GM12878 (cell line): ENCODE results near the gene ULBP1. TPM values are rescaled to one million over a fixed set of nuclear protein-coding genes. Genes with fewer than 3 reads are reported as not detected.

Source experiments
- ATF7 ChIP-seq: fragments of 450-650 bp; IDR thresholded peaks from 2 replicates; pipeline ENCODE4 v1.6.1; 2016; ENCODE audit warnings: low read depth, mild to moderate bottlenecking
- BCL11A ChIP-seq: IDR thresholded peaks from 2 replicates; pipeline ENCODE4 v1.6.1; 2011; ENCODE audit warnings: low read depth, low read length
- CBFB ChIP-seq: IDR thresholded peaks from 2 replicates; pipeline ENCODE4 v1.6.1; 2016; ENCODE audit warnings: antibody characterized with exemption, low read depth
- CREM ChIP-seq: IDR thresholded peaks from 2 replicates; pipeline ENCODE4 v1.6.1; 2014; ENCODE audit warnings: antibody characterized with exemption, low read depth
- EED ChIP-seq: sonication (generic); IDR thresholded peaks from 2 replicates; pipeline ENCODE4 v1.6.1; 2016; ENCODE audit warnings: antibody characterized with exemption, low read depth
- EGR1 ChIP-seq, 2 experiments: IDR thresholded peaks; 1 replicate in 1 of 2; 2 replicates in 1 of 2; pipeline ENCODE4 v1.6.1; 2011 to 2012; ENCODE audit warnings: low read depth in 2 of 2, low read length in 2 of 2, borderline replicate concordance in 1 of 2, mild to moderate bottlenecking in 1 of 2, moderate library complexity in 1 of 2
- EZH2 ChIP-seq: IDR thresholded peaks from 2 replicates; pipeline ENCODE4 v1.6.1; 2012; ENCODE audit warnings: low read depth, mild to moderate bottlenecking, control low read depth, inconsistent platforms, low read length, borderline replicate concordance; ENCODE audit not compliant: control insufficient read depth
- IKZF1 ChIP-seq: fragments of 450-650 bp; conservative IDR thresholded peaks from 2 replicates; pipeline ENCODE4 v1.6.1; 2017; ENCODE audit warnings: antibody characterized with exemption, mild to moderate bottlenecking
- IKZF2 ChIP-seq, 2 experiments: fragments of 450-650 bp; IDR thresholded peaks; 2 replicates each; pipeline ENCODE4 v1.6.1; 2017; ENCODE audit warnings: mild to moderate bottlenecking in 2 of 2, moderate library complexity in 2 of 2
- KDM1A ChIP-seq: fragments of 200-600 bp; sonication (generic); IDR thresholded peaks from 2 replicates; pipeline ENCODE4 v1.6.1; 2016; ENCODE audit warnings: borderline replicate concordance
- MEF2A ChIP-seq: IDR thresholded peaks from 2 replicates; pipeline ENCODE4 v1.6.1; 2011; ENCODE audit warnings: low read depth, mild to moderate bottlenecking, low read length, moderate library complexity; ENCODE audit not compliant: insufficient read depth
- MYB ChIP-seq: fragments of 150-350 bp; IDR thresholded peaks from 2 replicates; pipeline ENCODE4 v1.6.1; 2014; ENCODE audit warnings: mild to moderate bottlenecking, low read depth, low read length, borderline replicate concordance
- MYC ChIP-seq: IDR thresholded peaks from 2 replicates; pipeline ENCODE4 v1.6.1; 2011; ENCODE audit warnings: mild to moderate bottlenecking, low read length, moderate library complexity, inconsistent platforms; ENCODE audit not compliant: insufficient read depth, insufficient replicate concordance, insufficient read length, severe bottlenecking
- NFYB ChIP-seq: IDR thresholded peaks from 2 replicates; pipeline ENCODE4 v1.6.1; 2011; ENCODE audit warnings: low read depth, mild to moderate bottlenecking, low read length, improper control_type of control experiment, moderate library complexity; ENCODE audit not compliant: insufficient read depth
- NRF1 ChIP-seq: conservative IDR thresholded peaks from 2 replicates; pipeline ENCODE4 v1.6.1; 2011; ENCODE audit warnings: mild to moderate bottlenecking, low read depth, low read length, improper control_type of control experiment
- POLR2AphosphoS5 ChIP-seq: IDR thresholded peaks from 2 replicates; pipeline ENCODE4 v1.6.1; 2011; ENCODE audit warnings: mild to moderate bottlenecking, low read length, inconsistent platforms
- RAD51 ChIP-seq: fragments of 450-650 bp; IDR thresholded peaks from 2 replicates; pipeline ENCODE4 v1.6.1; 2016; ENCODE audit warnings: moderate library complexity, mild to moderate bottlenecking, inconsistent platforms
- RUNX3 ChIP-seq: IDR thresholded peaks from 2 replicates; pipeline ENCODE4 v1.6.1; 2012; ENCODE audit warnings: low read length, inconsistent platforms
- SMAD5 ChIP-seq: IDR thresholded peaks from 2 replicates; pipeline ENCODE4 v1.6.1; 2016; ENCODE audit warnings: antibody characterized with exemption, low read depth
- SMC3 ChIP-seq: IDR thresholded peaks from 2 replicates; pipeline ENCODE4 v1.6.1; 2011; ENCODE audit warnings: low read length, improper control_type of control experiment, borderline replicate concordance
- SP1 ChIP-seq: IDR thresholded peaks from one replicate; pipeline ENCODE4 v1.6.1; 2011; ENCODE audit warnings: low read depth, low read length
- SREBF2 ChIP-seq: IDR thresholded peaks from 2 replicates; pipeline ENCODE4 v1.6.1; 2012; ENCODE audit warnings: mild to moderate bottlenecking, low read length
- YBX1 ChIP-seq: fragments of 450-650 bp; IDR thresholded peaks from 2 replicates; pipeline ENCODE4 v1.6.1; 2016; ENCODE audit warnings: antibody characterized with exemption
- ZBED1 ChIP-seq: IDR thresholded peaks from 2 replicates; pipeline ENCODE4 v1.6.1; 2016; ENCODE audit warnings: borderline replicate concordance
- ZNF24 ChIP-seq: fragments of 450-650 bp; IDR thresholded peaks from 2 replicates; pipeline ENCODE4 v1.6.1; 2017; ENCODE audit warnings: antibody characterized with exemption, mild to moderate bottlenecking
- ZZZ3 ChIP-seq: IDR thresholded peaks from 2 replicates; pipeline ENCODE4 v1.6.1; 2011; ENCODE audit warnings: low read depth; ENCODE audit not compliant: control insufficient read depth, insufficient read length
- polyA plus RNA-seq, 11 experiments: library from polyadenylated mRNA; depleted of rRNA in 4 of 11; unstranded in 6 of 11; stranded (reverse) in 5 of 11; fragments of >200 nt; fragmentation: Nextera tagmentation in 4 of 11; fragmentation: Illumina TruSeq in 1 of 11; extraction: Ambion mirVana in 4 of 11; extraction: Trizol in 1 of 11; gene quantifications; 1 replicate in 1 of 11; 2 replicates in 10 of 11; pipeline versions ENCODE4 v1.2.1 to v1.2.3, GENCODE V29; 2011 to 2016; ENCODE audit warnings: inconsistent platforms in 2 of 11, missing spikeins in 2 of 11, low read depth in 1 of 11
- total RNA-seq, 4 experiments: library from RNA; depleted of rRNA in 3 of 4; stranded (reverse); fragments of >200 nt in 3 of 4; fragmentation: Illumina TruSeq in 1 of 4; extraction: Trizol in 1 of 4; gene quantifications; 2 replicates each; pipeline versions ENCODE4 v1.2.1 to v1.2.3, GENCODE V29; 2013 to 2021
- TF ChIP-seq, protein P1 (sequence below), 3 experiments: IDR thresholded peaks in 2 of 3; conservative IDR thresholded peaks in 1 of 3; 2 replicates each; pipeline ENCODE4 v1.5.1; 2011; ENCODE audit warnings: low read depth in 3 of 3, low read length in 3 of 3, mild to moderate bottlenecking in 3 of 3, control low read depth in 2 of 3, moderate library complexity in 2 of 3, inconsistent platforms in 1 of 3, mixed read lengths in 1 of 3; ENCODE audit not compliant: control insufficient read depth in 2 of 3, insufficient read depth in 1 of 3; ENCODE audit errors: extremely low read depth in 1 of 3
- TF ChIP-seq, protein P2 (sequence below): fragments of 450-650 bp; IDR thresholded peaks from 2 replicates; pipeline ENCODE4 v1.6.1; 2017; ENCODE audit warnings: low read depth, mild to moderate bottlenecking, moderate library complexity
- TF ChIP-seq, protein P3 (sequence below): IDR thresholded peaks from 2 replicates; pipeline ENCODE4 v1.6.1; 2012; ENCODE audit warnings: low read length, inconsistent platforms

The ULBP1 gene
- total and polyA plus RNA-seq, 10 of the 15 experiments (the other 5 are each of a cell fraction or from before 2014, with no cell fraction given), result 0.02 to 0.12 (median 0.04) TPM; not detected in 7

DNA sequence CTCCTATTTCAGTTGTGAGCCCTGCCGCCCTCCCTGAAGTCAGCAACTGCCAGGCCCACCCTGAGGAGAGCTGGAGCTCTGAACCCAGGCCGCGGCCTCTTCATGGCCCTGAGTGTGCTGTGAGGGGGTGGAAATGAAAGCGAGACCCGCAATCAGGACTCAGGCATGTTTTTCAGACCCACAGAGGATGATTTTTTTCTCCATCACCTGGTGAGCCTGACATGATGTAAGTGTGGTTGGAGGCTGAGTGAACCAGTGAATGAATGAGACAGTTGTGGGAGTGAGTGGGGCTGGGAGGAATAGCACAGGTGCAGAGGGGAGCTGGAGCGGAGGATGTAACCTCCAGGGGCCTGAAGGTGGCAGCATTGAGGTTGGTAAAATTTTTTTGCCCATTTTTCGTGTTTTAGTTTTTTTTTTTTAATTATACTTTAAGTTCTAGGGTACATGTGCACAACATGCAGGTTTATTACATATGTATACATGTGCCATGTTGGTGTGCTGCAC, 43.3 kb downstream of the ULBP1 start (continued):
- TF ChIP-seq EGR1 (IDR thresholded peaks at IDR 0.05; ENCODE audit: borderline replicate concordance in 1 of 2, low read depth in 2 of 2, low read length in 2 of 2) (peak in 1 of 2 experiments; percentile 64; a peak in 2 of 3 replicates), IKZF2 (IDR thresholded peaks at IDR 0.05) (peak; percentile 37 to 42; a peak in 1 of 4 replicates), NRF1 (no peak), ZNF24 (0 out of 2 replicates have a peak, but pooled peaks have one; percentile 47), NFYB (no peak), KDM1A (no peak), MEF2A (no peak), ATF7 (peak; percentile 69), IKZF1 (no peak), EZH2 (no peak), YBX1 (no peak), CBFB (peak; percentile 58; the same call in 1 of the 2 replicates), MYB (no peak), RUNX3 (peak; percentile 89), SREBF2 (no peak), MYC (no peak), CREM (peak; percentile 72; the same call in 1 of the 2 replicates), EED (peak; percentile 82), ZZZ3 (no peak), SMAD5 (no peak), ZBED1 (no peak; the same call in 1 of the 2 replicates), RAD51 (no peak), SMC3 (peak; percentile 4; the same call in 1 of the 2 replicates), SP1 (no peak), POLR2AphosphoS5 (no peak), BCL11A (peak; percentile 43; the same call in 1 of the 2 replicates)
- TF ChIP-seq, protein P1, sequence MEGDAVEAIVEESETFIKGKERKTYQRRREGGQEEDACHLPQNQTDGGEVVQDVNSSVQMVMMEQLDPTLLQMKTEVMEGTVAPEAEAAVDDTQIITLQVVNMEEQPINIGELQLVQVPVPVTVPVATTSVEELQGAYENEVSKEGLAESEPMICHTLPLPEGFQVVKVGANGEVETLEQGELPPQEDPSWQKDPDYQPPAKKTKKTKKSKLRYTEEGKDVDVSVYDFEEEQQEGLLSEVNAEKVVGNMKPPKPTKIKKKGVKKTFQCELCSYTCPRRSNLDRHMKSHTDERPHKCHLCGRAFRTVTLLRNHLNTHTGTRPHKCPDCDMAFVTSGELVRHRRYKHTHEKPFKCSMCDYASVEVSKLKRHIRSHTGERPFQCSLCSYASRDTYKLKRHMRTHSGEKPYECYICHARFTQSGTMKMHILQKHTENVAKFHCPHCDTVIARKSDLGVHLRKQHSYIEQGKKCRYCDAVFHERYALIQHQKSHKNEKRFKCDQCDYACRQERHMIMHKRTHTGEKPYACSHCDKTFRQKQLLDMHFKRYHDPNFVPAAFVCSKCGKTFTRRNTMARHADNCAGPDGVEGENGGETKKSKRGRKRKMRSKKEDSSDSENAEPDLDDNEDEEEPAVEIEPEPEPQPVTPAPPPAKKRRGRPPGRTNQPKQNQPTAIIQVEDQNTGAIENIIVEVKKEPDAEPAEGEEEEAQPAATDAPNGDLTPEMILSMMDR (IDR thresholded peaks at IDR 0.05 in 2 of 3, conservative IDR thresholded peaks at IDR 0.05 in 1 of 3; ENCODE audit: control insufficient read depth in 2 of 3, extremely low read depth in 1 of 3, insufficient read depth in 1 of 3, low read depth in 3 of 3, low read length in 3 of 3), result peak; percentile 48 to 49 (median 48); a peak in 5 of 6 replicates
- TF ChIP-seq, protein P2, sequence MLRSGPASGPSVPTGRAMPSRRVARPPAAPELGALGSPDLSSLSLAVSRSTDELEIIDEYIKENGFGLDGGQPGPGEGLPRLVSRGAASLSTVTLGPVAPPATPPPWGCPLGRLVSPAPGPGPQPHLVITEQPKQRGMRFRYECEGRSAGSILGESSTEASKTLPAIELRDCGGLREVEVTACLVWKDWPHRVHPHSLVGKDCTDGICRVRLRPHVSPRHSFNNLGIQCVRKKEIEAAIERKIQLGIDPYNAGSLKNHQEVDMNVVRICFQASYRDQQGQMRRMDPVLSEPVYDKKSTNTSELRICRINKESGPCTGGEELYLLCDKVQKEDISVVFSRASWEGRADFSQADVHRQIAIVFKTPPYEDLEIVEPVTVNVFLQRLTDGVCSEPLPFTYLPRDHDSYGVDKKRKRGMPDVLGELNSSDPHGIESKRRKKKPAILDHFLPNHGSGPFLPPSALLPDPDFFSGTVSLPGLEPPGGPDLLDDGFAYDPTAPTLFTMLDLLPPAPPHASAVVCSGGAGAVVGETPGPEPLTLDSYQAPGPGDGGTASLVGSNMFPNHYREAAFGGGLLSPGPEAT, result no peak
- TF ChIP-seq, protein P3, sequence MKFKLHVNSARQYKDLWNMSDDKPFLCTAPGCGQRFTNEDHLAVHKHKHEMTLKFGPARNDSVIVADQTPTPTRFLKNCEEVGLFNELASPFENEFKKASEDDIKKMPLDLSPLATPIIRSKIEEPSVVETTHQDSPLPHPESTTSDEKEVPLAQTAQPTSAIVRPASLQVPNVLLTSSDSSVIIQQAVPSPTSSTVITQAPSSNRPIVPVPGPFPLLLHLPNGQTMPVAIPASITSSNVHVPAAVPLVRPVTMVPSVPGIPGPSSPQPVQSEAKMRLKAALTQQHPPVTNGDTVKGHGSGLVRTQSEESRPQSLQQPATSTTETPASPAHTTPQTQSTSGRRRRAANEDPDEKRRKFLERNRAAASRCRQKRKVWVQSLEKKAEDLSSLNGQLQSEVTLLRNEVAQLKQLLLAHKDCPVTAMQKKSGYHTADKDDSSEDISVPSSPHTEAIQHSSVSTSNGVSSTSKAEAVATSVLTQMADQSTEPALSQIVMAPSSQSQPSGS, result peak; percentile 69; the same call in 1 of the 2 replicates
